Activated T-helper 2 cell treated with anti-CD3 and anti-CD28 coated beads, Interferon-gamma antibody, Interleukin-2, Interleukin-4, amounts not matched to agents 10 μg/mL and 5 μg/mL and 100 μg/mL, durations not matched to agents 14 hours and 24 hours and 36 hours (primary cell): ENCODE measurements around the gene GPC1. TPM values are rescaled to one million over a fixed set of nuclear protein-coding genes. Genes with fewer than 3 reads are reported as not detected.
A peak's percentile ranks its signal among the peaks of the same experiment; 100 is the strongest.
"Not testable (repeated sequence)": the region's sequence is repeated elsewhere in the genome, so short reads cannot be mapped to it uniquely, and the experiment has no call there.

ENCODE experiments used
- DNase-seq: peaks from one replicate; pipeline ENCODE4 v3.0.0; 2021; ENCODE audit warnings: low spot score
- H3K27ac Mint-ChIP-seq: one replicate; pipeline ENCODE4 v1.8.0; 2021; ENCODE audit warnings: mixed read lengths
- H3K27me3 Mint-ChIP-seq: one replicate; pipeline ENCODE4 v1.8.0; 2021; ENCODE audit warnings: low read depth, mixed read lengths
- H3K36me3 Mint-ChIP-seq: one replicate; pipeline ENCODE4 v1.8.0; 2021; ENCODE audit warnings: low read depth, mixed read lengths
- H3K4me1 Mint-ChIP-seq: one replicate; pipeline ENCODE4 v1.8.0; 2021; ENCODE audit warnings: low read depth, mixed read lengths
- H3K4me3 Mint-ChIP-seq: one replicate; pipeline ENCODE4 v1.8.0; 2021; ENCODE audit warnings: low read depth, mild to moderate bottlenecking, moderate library complexity, mixed read lengths
- H3K9me3 Mint-ChIP-seq: one replicate; pipeline ENCODE4 v1.8.0; 2021; ENCODE audit warnings: mixed read lengths
- intact Hi-C: fragments of 100-400 bp; cut with micrococcal nuclease; formaldehyde crosslinking; loops from one replicate; pipeline ENCODE4 v1.15.1; 2023
- total RNA-seq: library from RNA; stranded (reverse); gene quantifications from 2 replicates; pipeline ENCODE4 v1.2.3, GENCODE V29; 2022

Gene GPC1
- total RNA-seq, 1 donor from 2014 or later = 21.9 TPM

DNA sequence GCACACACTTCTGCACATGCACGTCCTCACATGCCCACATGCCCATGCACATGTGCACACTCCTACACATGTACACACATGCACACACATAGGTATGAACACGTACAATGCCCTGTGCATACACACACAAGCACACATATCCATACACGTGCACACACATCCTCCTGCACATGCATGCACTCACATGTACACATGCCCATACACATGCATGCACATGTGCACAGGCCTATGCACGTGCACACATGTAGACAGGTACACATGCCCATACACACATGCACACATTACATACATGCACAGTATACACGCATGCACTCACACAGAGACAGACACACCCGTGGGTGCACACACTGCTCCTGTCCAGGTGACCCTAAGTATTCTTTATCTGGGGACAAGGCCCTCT lies 34.3 kb downstream of the GPC1 start:
- Mint-ChIP-seq H3K4me3 (no peak overlapping the region), H3K36me3 (no peaks in the 10 kb centered on the region), H3K27ac (no peak overlapping the region), H3K4me1 (no peaks in the 10 kb centered on the region), H3K9me3 (peaks cover 18% of the 10 kb centered on the region), H3K27me3 (no peaks in the 10 kb centered on the region)
- DNase-seq = no peak
- intact Hi-C loops = no loop called here

DNA sequence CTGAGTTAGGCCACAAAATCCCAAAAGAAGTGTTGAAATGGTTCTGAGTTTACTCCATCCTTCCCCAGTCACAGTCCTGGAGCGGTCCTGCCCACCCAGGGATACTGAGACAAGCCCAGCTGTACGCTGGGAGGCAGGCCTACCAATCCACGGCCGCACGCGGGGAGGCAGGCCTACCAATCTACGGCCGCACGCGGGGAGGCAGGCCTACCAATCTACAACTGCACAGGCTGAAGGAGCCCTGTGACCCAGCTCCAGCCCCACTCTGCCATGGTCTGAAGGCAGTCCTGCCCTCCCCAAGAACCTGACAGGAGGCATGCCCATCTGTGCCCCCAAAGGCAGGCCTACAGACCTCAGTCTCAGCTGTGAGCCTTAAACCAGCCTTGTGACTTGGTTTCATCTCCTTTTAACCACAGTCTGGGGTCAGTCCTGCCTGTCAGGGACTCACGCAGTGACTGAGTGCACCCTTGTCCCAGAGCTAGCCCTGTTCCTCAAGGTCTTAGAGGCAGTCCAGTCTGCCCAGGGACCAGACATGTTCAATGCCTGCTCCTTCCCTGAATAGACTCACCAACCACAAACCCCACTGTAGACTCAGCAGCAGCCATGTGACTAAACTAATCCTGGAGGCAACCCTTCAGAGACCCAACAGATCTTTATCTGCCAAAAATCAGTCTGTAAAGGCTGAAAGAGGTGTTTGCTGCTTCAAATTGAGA lies 36.8 kb downstream of the GPC1 start:
- intact Hi-C loops = no loop called here
- no peak overlapping the region for H3K27ac Mint-ChIP-seq
- H3K4me3 Mint-ChIP-seq = no peak overlapping the region
- DNase-seq = no peak
- H3K36me3 Mint-ChIP-seq = no peaks in the 10 kb centered on the region
- no peaks in the 10 kb centered on the region for H3K27me3 Mint-ChIP-seq
- H3K4me1 Mint-ChIP-seq = no peaks in the 10 kb centered on the region
- H3K9me3 Mint-ChIP-seq = peaks cover 21% of the 10 kb centered on the region

DNA sequence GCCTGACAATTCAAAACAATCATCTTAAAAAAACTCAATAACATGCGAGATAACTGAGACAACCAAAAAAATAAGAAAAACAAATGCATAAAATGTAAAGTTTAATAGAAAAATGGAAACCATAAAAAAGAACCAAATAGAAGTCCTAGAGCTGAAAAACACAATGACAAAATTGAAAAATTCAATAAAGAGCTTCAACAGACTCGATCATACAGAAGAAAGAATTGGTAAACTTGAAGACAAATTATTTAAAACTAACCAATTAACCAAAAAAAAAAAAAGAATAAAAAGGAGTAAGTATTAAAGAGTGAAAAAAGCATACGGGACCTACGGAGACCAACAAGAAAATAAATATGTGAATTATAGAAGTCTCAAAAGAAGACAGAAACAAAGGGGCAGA lies 37.7 kb downstream of the GPC1 start:
- no peaks in the 10 kb centered on the region for H3K36me3 Mint-ChIP-seq
- H3K27me3 Mint-ChIP-seq = no peaks in the 10 kb centered on the region
- H3K9me3 Mint-ChIP-seq = peaks cover 21% of the 10 kb centered on the region
- no peaks in the 10 kb centered on the region for H3K4me1 Mint-ChIP-seq
- H3K27ac Mint-ChIP-seq = no peak overlapping the region
- no peak for DNase-seq
- H3K4me3 Mint-ChIP-seq = no peak overlapping the region
- intact Hi-C loops = no loop called here

DNA sequence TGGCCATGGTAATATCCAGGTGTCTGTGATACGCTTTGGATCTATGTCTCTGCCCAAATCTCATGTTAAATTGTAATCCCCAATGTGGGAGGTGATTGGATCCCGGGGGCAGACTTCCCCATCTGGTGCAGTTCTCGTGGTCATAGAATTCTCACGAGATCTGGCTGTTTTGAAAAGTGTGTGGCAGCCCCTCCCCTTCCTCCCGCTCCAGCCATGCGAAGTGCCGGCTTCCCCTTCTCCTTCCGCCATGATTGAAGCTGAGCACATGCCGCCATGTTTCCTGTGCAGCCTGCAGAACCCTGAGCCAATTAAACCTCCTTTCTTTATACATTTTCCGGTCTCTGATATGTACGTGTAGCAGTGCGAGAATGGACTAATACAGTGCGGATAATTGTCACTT lies 42.5 kb downstream of the GPC1 start:
- H3K9me3 Mint-ChIP-seq = peaks cover 20% of the 10 kb centered on the region
- no peaks in the 10 kb centered on the region for H3K27me3 Mint-ChIP-seq
- no peak overlapping the region for H3K27ac Mint-ChIP-seq
- no peaks in the 10 kb centered on the region for H3K36me3 Mint-ChIP-seq
- no peak overlapping the region for H3K4me3 Mint-ChIP-seq
- no peaks in the 10 kb centered on the region for H3K4me1 Mint-ChIP-seq
- intact Hi-C loops = no loop called here
- DNase-seq = no peak

DNA sequence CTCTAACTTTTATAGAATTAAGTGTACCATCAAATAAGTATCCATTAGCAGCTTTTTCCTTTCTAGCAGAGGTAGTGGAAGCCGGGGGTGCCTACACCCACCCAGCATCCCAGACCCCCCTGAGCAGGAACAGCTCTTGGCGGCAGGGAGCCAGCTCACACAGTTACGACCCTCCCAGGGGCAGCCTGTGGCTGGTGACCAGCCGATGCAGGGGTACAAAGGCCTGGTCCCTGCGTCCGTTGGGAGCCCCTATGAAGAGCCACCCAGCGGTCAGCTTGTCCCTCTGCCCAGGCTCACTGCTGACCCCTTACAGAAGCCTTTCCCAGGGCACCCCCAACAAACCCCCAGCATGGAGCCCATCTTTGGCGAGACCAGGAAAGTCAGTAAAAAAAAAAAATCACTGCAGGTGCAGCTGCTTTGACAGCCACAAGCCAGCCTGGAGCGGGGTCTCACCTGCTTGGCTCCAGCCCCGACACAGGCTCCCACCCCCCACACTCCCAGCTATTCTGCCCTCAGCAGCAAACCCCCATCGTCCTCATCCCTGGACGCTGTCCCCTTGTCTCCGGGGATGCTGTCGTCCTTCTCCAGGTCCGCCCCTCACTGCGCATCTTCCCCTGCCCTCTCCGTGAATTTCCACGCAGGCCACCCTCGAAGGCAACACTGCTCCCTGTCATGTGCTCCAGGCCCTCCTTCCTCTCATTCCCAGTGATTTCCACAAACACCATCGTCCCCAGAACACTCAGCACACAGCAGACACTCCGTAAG lies 43.1 kb downstream of the GPC1 start:
- H3K27me3 Mint-ChIP-seq = no peaks in the 10 kb centered on the region
- no peak overlapping the region for H3K27ac Mint-ChIP-seq
- DNase-seq = no peak
- H3K9me3 Mint-ChIP-seq = peaks cover 14% of the 10 kb centered on the region
- intact Hi-C loops = no loop called here
- H3K4me3 Mint-ChIP-seq = no peak overlapping the region
- H3K36me3 Mint-ChIP-seq = no peaks in the 10 kb centered on the region
- H3K4me1 Mint-ChIP-seq = no peaks in the 10 kb centered on the region

DNA sequence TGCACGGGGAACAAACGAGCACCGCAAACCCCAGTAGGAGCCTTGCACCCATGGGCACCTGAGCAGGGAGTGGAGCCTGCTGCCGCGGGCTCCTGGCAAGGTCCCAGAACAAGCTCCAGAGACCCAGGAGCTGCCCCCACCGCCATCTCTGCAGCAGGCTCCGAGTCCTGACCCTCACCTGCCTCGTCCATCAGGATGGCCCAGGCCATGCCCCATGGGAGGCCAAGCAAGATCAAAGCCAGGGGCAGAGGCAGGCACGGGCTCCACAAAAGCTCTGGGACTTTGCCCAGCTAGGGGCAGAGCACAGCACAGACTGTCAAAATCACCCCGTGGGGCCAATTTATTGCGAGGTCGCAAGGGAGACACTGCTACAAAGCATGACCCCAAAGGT lies 43.6 kb downstream of the GPC1 start:
- no peak overlapping the region for H3K4me3 Mint-ChIP-seq
- no peaks in the 10 kb centered on the region for H3K4me1 Mint-ChIP-seq
- H3K27ac Mint-ChIP-seq = no peak overlapping the region
- no peaks in the 10 kb centered on the region for H3K36me3 Mint-ChIP-seq
- DNase-seq = no peak
- intact Hi-C loops = no loop called here
- H3K9me3 Mint-ChIP-seq = peaks cover 10% of the 10 kb centered on the region
- no peaks in the 10 kb centered on the region for H3K27me3 Mint-ChIP-seq

DNA sequence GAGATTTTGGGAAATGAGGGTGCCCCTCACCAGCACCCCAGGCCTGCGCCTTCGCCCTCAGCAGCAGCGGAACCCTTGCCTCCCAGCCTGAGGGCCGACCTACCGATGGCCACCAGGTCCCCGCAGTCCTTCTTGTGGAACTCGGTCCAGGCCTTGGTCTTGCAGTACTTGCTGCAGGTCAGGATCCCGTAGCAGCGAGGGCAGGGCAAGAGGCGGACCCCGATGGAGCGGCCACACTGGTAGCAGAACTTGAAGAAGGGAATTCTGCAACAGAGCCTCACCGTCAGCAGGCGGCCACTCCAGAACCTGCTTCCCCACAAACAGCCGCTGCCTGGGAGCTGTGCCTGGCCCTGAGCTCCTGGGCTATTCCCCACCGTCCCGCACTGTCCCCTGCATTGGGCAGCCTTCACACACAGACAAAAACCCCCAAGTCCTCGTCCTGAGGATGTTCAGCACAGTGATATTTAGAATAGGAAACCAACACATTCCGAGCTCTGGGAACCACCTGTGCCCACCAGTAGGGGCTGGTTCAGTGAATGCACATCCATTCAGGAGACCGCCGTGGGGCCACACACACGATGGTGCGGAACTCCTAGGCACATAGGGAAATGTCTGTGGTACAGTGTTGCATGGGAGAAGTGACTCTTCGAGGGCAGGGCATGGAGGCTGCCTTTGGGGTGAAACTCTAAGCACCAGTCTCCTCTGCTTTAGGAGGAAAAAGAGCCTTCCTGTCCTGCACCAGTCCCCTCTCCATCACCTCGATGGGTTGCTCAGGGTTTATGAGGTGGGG lies 45.6 kb downstream of the GPC1 start:
- no peaks in the 10 kb centered on the region for H3K36me3 Mint-ChIP-seq
- no peak overlapping the region for H3K27ac Mint-ChIP-seq
- no peak overlapping the region for H3K4me3 Mint-ChIP-seq
- H3K4me1 Mint-ChIP-seq = no peaks in the 10 kb centered on the region
- DNase-seq = no peak
- H3K27me3 Mint-ChIP-seq = no peaks in the 10 kb centered on the region
- no peaks in the 10 kb centered on the region for H3K9me3 Mint-ChIP-seq
- intact Hi-C loops = no loop called here

DNA sequence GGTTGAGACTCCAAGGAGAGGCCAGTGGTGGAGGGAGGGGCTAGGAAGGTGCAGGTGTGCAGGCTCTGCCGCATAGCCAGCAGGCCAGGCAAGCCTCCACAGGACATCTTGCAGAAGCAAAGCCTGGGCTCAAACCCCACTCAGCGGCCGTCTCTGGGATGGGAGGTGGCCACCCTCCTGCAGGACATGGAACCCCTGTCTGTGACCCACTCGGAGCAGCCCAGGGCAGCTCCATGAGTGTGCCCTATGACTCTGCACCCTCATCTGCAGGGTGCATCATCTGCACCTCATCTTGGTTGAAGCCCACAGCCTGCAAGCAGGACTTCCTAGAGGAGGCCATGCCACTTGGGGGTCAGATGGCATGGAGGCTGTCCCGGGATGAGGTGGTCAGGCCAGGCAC lies 46.3 kb downstream of the GPC1 start:
- DNase-seq = peak; percentile 7
- no peak overlapping the region for H3K27ac Mint-ChIP-seq
- intact Hi-C loops = no loop called here

DNA sequence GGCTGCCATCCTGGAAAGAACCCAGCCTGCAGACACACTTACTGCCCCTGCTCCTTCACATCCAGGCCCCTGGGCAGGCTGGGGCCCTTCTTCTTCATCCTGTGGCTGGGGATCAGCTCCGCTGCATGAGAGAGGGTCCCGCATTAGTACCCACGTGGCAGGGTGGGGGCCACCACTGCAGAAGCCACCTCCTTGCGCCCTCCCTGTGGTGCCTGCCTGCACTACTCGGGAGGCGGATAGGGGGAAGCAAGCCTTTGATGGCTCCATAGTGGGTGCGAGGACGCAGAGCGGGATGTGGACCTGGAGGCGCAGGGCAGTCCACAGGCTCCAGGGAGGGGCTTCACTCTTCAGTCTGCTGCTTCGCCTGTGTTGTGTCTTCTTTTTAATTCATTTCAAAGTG lies 46.7 kb downstream of the GPC1 start:
- DNase-seq = no peak
- no peak overlapping the region for H3K27ac Mint-ChIP-seq
- no peak overlapping the region for H3K4me3 Mint-ChIP-seq

More for the DNA sequence above, 46.3 kb downstream of the GPC1 start:
- H3K4me1 Mint-ChIP-seq = no peaks in the 10 kb centered on the region
- H3K4me3 Mint-ChIP-seq = no peak overlapping the region
- H3K36me3 Mint-ChIP-seq = no peaks in the 10 kb centered on the region
- H3K9me3 Mint-ChIP-seq = no peaks in the 10 kb centered on the region
- no peaks in the 10 kb centered on the region for H3K27me3 Mint-ChIP-seq

DNA sequence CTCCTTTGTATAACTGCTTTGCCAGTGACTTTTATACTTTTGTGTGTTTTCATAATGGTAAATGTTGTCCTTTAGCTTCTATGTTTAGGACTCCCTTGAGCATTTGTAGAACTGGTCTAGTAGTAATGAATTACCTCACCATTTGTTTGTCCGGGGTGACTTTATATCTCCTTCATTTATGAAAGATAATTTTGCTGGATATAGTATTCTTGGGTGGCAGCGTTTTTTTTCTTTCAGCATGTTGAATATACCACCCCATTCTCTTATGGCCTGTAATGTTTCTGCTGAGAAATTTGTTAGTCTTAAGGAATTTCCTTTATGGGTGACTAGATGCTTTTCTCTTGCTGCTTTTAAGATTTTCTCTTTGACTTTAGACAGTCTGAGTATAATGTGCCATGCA lies 56.0 kb downstream of the GPC1 start:
- Mint-ChIP-seq H3K27me3 (no peaks in the 10 kb centered on the region), H3K36me3 (peaks cover 15% of the 10 kb centered on the region), H3K4me1 (no peaks in the 10 kb centered on the region), H3K27ac (no peak overlapping the region), H3K9me3 (peaks cover 56% of the 10 kb centered on the region), H3K4me3 (no peak overlapping the region)
- no peak for DNase-seq
- intact Hi-C loops = no loop called here

More for the DNA sequence above, 46.7 kb downstream of the GPC1 start:
- no peaks in the 10 kb centered on the region for H3K36me3 Mint-ChIP-seq
- intact Hi-C loops = no loop called here
- no peaks in the 10 kb centered on the region for H3K4me1 Mint-ChIP-seq
- no peaks in the 10 kb centered on the region for H3K27me3 Mint-ChIP-seq
- peaks cover 4% of the 10 kb centered on the region for H3K9me3 Mint-ChIP-seq

DNA sequence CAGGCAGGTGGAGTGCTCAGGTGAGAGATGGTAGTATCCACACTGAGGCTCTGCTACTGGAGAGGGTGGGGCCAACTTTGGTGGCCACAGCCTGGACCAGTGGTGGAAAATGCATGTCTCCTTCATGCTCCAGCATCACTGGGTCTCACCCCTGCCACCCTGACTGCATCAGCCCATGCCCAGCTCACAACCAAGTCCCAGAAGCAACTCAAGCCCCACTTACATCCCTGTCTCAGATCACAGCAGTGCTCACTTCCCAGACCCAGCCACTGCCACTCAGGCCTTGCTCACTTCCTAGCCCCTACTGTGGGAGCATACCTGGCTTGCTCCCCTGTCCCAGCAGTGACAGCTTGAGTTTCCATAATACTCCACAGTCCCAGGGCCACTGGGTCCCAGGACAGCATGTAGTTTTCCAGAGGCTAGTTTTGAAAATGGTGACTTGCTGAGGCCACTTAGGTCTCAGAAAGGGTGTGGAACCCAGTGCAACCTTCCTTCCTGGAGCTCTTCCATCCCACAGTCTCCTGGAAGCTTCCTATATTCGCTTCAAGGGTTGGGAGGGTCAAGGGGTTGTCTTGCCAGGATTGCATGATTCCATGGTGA lies 58.8 kb downstream of the GPC1 start:
- peaks cover 35% of the 10 kb centered on the region for H3K9me3 Mint-ChIP-seq
- intact Hi-C loops = no loop called here
- no peaks in the 10 kb centered on the region for H3K27me3 Mint-ChIP-seq
- no peak overlapping the region for H3K27ac Mint-ChIP-seq
- no peaks in the 10 kb centered on the region for H3K4me1 Mint-ChIP-seq
- no peak for DNase-seq
- peaks cover 21% of the 10 kb centered on the region for H3K36me3 Mint-ChIP-seq
- H3K4me3 Mint-ChIP-seq = no peak overlapping the region

DNA sequence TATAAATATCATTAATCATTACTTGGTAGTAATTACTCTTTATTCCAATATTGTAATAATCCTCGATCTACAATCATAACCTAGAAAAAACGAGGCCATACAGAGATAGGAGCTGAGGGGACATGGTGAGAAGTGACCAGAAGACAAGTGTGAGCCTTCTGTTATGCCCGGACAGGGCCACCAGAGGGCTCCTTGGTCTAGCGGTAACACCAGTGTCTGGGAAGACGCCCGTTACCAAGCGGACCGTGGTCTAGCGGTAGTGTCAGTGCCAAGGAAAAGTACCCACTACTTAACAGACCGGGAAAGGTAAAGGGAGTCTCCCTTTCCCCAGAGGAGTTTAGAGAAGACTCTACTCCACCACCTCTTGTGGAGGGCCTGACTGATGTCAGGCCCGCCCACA lies 59.5 kb downstream of the GPC1 start:
- Mint-ChIP-seq H3K9me3 (peaks cover 29% of the 10 kb centered on the region), H3K36me3 (peaks cover 21% of the 10 kb centered on the region)
- H3K4me1 Mint-ChIP-seq, H3K27ac Mint-ChIP-seq, H3K4me3 Mint-ChIP-seq, H3K27me3 Mint-ChIP-seq, intact Hi-C loops, DNase-seq: not testable (repeated sequence)
